Left renal cortex interstitium (tissue), 4 donors: ENCODE results near the gene GMPR2. TPM values are rescaled to one million over a fixed set of nuclear protein-coding genes. Genes with fewer than 3 reads are reported as not detected.
"Not testable (repeated sequence)": the region's sequence is repeated elsewhere in the genome, so short reads cannot be mapped to it uniquely, and the experiment has no call there.

ENCODE experiments used
- DNase-seq, 4 donors: peaks; one replicate each; pipeline ENCODE4 v3.0.0-alpha.2; 2013; ENCODE audit warnings: low read depth in 4 of 4, low spot score in 2 of 4, missing footprints in 1 of 4
- polyA plus RNA-seq, 4 donors: library from polyadenylated mRNA; unstranded; fragments of 120-200 nt; gene quantifications; one replicate each; pipeline ENCODE4 v1.2.1, GENCODE V29; 2013; ENCODE audit not compliant: insufficient read length in 4 of 4

The GMPR2 gene
- polyA plus RNA-seq, 4 donors: 106 to 121 (median 117) TPM

DNA sequence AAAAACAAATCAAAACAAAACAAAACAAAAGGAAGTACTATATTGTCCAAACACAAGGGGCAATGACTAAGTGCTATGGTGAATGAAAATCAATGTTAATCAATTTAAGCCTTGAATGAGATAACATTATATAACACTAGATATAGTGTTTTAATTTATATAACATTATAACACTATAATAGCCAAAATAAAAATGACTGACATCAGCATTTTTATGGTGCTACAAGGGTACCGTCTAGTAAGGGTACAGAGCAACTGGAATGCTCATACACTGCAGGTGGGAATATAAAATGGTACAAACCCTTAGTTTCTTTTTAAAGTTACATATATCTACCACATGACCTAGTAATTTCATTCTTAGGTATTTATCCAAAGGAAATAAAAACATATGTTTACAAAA is 6.3 kb upstream of the GMPR2 start:
- DNase-seq: no peak

DNA sequence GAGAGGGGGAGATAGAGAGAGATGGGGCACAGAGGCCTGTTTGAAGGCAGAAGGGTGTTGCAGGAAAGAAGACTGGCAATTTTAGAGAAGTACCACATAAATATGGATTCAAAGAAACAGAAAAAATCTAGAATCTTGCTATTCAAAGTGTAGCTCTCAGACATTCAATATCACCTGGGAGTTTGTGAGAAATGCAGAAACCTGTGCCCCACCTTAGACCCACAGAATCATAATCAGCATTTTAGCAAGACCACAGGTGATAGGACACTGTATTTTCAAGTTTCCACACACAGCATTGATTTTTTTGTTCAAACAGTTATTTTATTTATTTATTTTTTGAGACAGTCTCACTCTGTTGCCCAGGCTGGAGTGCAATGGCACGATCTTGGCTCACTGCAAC is 3.8 kb upstream of the GMPR2 start:
- no peak for DNase-seq

- no peak for DNase-seq
Measured at GRCh38 chr14:24231263-24232120, 1.2 kb upstream of the GMPR2 start.

GRCh38 chr14:24232121-24232644 is 546 bp upstream of the GMPR2 start, which contains the start of gene NEDD8:
NEDD8 (minus strand) TSS chr14:24232367; CDS start chr14:24232267, 100 bp downstream.
- DNase-seq: peak; percentile 79 to 90 (median 84)

- DNase-seq: no peak
Measured at GRCh38 chr14:24233538-24233866, 773 bp downstream of the GMPR2 start.

DNA sequence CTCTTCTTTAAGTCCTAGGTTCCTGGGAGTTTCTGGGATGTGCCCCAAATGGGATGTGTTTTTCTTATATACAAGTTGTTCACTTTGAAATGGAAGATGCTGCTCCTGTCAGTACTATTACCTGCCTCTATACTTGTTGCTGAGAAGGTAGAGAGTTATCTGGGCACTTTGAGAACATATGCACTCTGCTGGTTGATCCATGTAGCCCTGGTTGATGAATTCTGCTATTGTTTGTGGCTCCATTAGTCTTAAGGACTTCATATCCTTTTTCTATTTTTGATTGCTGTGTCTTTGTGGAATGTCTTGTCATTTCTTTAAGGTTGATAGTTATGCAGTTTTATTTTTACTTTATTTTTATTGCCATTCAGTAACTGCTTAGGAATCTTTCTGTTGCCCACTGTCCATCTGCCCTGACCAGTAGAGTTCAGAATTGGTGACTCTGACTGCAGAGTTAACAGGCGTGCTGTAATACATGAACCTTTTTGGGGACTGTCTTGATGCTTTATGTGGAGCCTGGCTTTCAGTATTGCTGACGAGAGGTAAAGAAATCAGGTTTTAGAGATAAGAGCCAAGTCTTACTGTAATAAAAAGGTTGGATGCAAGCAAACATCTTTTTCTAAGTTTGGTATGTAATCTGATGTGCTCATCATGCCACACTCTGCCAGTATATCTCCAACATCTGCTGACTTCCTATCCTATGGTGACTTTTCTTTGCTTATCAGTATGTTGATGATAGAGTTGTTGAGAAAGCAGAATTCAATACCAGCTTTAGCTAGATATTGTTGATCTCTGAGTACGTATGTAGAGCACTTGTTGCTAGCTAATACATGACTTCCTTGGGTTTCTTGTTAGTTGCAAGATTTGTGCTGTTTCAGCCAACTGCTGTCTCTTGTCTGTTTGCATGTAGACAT is 1.6 kb downstream of the GMPR2 start:
- DNase-seq: no peak

GRCh38 chr14:24235804-24236688 is 3.3 kb downstream of the GMPR2 start:
- DNase-seq: no peak

DNA sequence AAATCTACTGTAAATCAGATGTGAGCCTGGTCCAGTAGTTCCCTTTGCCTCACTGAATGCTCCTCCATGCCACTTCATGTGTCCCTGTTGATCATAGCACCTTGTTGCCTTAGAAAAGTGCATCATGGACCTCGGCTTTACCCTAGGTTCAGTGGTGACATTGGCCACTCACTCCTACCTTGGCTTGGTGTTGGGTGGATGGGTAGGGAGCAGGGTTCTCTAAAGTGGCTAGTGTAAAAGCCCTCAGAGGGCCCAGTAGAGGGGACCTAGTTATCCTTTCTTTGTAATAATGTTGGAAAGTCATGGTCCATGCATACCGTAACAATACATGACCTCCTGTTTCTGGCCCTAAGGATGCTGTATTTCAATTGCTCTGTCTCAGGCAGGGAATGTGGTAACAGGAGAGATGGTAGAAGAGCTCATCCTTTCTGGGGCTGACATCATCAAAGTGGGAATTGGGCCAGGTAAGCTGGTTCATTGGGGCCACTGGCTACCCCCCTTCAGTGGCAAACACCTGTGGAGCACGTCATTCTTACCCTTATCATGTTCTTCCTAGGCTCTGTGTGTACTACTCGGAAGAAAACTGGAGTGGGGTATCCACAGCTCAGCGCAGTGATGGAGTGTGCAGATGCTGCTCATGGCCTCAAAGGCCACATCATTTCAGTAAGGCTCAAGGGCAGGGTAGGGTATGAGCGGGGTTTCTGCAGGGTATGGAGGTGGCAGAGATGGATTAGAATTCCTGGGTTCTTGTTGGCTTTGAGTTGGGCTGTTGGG is 4.1 kb downstream of the GMPR2 start:
- no peak for DNase-seq

GRCh38 chr14:24237463-24237955 is 4.8 kb downstream of the GMPR2 start:
- DNase-seq: no peak

GRCh38 chr14:24238123-24238522 is 5.4 kb downstream of the GMPR2 start:
- no peak for DNase-seq

DNA sequence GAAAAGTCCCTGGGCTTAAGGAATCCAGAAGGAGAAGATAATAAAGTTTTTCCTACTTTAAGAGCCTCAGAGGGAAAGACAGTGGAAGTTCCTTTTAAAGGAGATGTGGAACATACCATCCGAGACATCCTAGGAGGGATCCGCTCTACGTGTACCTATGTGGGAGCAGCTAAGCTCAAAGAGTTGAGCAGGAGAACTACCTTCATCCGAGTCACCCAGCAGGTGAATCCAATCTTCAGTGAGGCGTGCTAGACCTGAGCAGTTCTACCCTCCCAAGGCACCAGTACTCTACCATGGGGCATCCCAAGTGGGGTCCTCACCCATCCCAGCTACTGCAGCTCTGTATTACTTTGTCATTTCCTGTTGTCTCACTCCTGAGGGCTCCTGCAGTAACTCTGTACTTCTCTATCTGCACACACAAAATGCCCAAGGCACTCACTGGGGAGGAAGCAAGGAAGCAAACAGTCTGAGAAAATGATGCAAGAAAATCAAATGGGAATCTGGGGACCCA is 5.9 kb downstream of the GMPR2 start:
- no peak for DNase-seq

DNA sequence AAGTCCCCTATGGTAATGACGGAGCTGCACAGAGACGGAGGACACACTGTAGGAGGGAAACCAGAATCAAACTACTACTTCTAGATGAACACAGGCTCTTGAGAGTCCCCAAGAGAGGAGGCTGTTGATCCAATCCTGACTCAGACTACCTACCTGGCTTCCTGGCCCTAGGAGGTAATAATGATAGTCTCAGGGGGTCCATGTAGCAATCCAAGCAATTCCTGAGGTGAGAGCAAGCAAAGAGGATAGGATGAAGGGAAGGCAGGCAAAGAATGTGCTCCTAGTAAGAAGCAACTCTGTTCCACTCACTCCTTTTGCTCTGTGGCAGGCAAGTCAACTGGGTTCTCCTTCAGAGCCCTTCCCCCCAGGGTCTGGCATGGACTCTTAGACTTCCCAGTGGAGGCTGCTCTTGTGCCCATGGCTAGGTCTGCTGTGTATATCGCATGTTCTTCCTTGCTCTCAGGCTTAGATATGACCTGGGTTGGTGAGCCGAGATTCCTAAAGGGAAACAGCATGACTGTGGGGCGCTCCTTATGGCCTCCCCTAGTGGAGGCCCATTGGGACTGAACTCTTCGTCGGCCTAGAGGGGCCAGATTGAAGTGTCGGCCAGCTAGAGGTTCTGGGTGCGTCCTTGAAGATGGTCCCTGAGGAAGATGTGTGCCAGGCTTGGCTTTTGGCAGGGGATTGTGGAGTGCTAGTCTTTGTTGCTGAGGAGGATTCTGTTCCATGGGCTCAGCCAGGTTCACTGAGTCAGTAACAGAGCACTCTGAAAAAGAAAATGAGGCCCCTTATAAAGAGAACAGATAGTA is 7.6 kb downstream of the GMPR2 start:
- DNase-seq: no peak

DNA sequence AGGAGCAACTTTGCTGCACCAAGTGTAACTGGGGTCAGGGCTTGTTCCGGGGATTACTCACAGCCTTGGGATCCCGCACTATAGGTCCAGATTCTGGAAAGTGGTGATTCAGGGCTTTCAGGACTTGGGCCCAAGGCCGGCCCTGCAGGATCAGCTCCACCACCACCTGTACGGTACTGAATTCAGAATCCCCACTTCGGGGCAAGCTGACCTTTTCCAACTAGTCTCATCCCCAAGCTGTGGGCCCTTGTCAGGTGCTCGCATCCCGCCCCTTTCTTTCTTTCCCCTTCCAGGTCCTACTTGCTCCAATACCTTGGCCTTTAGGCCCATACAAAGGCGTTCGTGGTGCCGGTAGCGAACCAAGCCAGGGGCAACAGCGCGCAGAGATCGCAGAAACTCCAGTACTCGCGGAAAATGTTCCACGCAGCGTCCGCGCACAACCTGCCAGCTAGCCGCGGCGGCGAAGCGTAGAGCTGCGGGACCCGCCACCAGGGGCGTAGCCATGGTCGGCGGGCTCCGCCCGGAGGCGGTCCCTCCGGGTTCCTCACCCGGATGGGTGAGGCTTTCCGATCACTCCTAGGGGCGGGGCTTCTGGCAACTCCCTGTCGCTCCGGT is 9.2 kb downstream of the GMPR2 start:
- peak; percentile 89 to 94 (median 91) for DNase-seq

DNA sequence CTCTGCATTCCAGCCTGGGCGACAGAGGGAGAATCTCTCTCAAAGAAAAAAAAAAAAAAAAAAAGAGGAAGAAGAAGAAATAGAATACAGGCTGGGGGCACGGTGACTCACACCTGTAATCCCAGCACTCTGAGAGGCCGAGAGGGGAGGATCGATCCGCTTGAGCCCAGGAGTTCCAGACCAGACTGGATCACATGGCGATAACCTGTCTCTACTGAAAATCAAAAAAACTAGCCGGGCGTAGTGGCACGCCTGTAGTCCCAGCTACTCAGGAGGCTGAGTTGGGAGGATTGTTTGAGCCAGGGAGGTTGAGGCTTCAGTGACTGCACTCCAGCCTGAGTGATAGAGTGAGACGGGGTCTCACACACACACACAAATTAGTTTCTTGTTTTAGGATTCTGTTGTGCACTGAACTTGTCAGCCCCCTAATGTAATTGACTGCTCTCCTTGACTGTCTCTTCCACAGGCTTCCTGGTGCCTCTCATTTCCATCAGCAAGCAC is 10.7 kb downstream of the GMPR2 start:
- no peak for DNase-seq

DNA sequence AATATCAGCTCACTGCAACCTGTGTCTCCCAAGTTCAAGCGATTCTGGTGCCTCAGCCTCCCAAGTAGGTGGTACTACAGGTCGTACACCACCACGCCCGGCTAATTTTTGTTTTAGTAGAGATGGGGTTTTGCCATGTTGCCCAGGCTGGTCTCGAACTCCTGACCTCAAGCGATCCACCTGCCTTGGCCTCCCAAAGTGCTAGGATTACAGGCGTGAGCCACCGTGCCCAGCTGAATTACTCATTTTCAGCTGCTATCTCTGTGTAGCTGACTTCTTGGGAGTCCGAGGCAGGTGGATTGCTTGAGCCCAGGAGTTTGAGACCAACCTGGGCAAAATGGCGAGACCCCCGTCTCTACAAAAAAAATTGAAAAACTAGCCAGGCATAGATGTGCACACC is 12.6 kb downstream of the GMPR2 start:
- not testable (repeated sequence) for DNase-seq

GRCh38 chr14:24246765-24247212 is 14.1 kb downstream of the GMPR2 start:
- no peak for DNase-seq

- no peak for DNase-seq
Measured at GRCh38 chr14:24247422-24247821, 14.7 kb downstream of the GMPR2 start.
